GM21825 (cell line): Measurements from ENCODE around the gene HYAL2.
"Not testable (repeated sequence)": the region's sequence is repeated elsewhere in the genome, so short reads cannot be mapped to it uniquely, and the experiment has no call there.

Source experiments
- ATAC-seq: cut with Tn5 transposase; IDR thresholded peaks from one replicate; pipeline ENCODE4 v1.9.1; 2021; ENCODE audit warnings: mild to moderate bottlenecking, moderate library complexity; ENCODE audit not compliant: unreplicated experiment

HYAL2 gene

GRCh38 chr3:50272911-50273688 is 49.4 kb downstream of the HYAL2 start:
- ATAC-seq: peak; percentile 73

- not testable (repeated sequence) for ATAC-seq
Measured at GRCh38 chr3:50272538-50272910, 50.0 kb downstream of the HYAL2 start.

- no peak for ATAC-seq
Measured at GRCh38 chr3:50271314-50271936, 51.1 kb downstream of the HYAL2 start.

GRCh38 chr3:50270422-50271224 is 51.9 kb downstream of the HYAL2 start:
- ATAC-seq: no peak

- ATAC-seq: no peak
Measured at GRCh38 chr3:50269977-50270413, 52.5 kb downstream of the HYAL2 start.

- no peak for ATAC-seq
Measured at GRCh38 chr3:50269460-50269859, 53.1 kb downstream of the HYAL2 start.

- ATAC-seq: no peak
Measured at GRCh38 chr3:50268703-50269451, 53.7 kb downstream of the HYAL2 start, which contains the start of gene SEMA3B. SEMA3B (plus strand) TSS chr3:50269147; CDS start chr3:50269241, 94 bp downstream.

- ATAC-seq: no peak
Measured at GRCh38 chr3:50268276-50268675, 54.3 kb downstream of the HYAL2 start.
